ENCODE measurements around the gene TNFRSF25. TPM values are rescaled to one million over a fixed set of nuclear protein-coding genes. Genes with fewer than 3 reads are reported as not detected.

TNFRSF25 gene
- total and polyA plus RNA-seq, 2 experiments from 2014 or later = 13.6 to 25.3 TPM

GRCh38 chr1:6508154-6508815, 42.3 kb upstream of the TNFRSF25 start:
- H3K4me3 Mint-ChIP-seq = no peak overlapping the region
- peaks cover 8% of the 10 kb centered on the region for H3K27me3 Mint-ChIP-seq (ENCODE audit: insufficient read depth, low read depth, poor library complexity)
- no peaks in the 10 kb centered on the region for H3K9me3 Mint-ChIP-seq
- no peak overlapping the region for H3K27ac Mint-ChIP-seq
- Histone ChIP-seq H3K4me3 (no peak overlapping the region), H3K27me3 (ENCODE audit: insufficient read depth) (no peaks in the 10 kb centered on the region), H3F3A (replicated peaks; ENCODE audit: low read depth) (no peaks in the 10 kb centered on the region), H3K36me3 (ENCODE audit: insufficient read depth) (no peaks in the 10 kb centered on the region), H3K4me2 (no peak overlapping the region), H3K4me1 (ENCODE audit: insufficient read depth) (no peaks in the 10 kb centered on the region), H2AFZ (no peak overlapping the region), H3K79me2 (replicated peaks; ENCODE audit: insufficient read depth) (no peaks in the 10 kb centered on the region), H3K27ac (ENCODE audit: low read depth) (no peak overlapping the region), H4K20me1 (replicated peaks; ENCODE audit: insufficient read depth) (no peaks in the 10 kb centered on the region), H3K9me2 (ENCODE audit: insufficient read depth) (no peaks in the 10 kb centered on the region)
- TF ChIP-seq ZNF114 (CRISPR knock-in tag; IDR thresholded peaks at IDR 0.05) = no peak
- TF ChIP-seq EZH2phosphoT487 (IDR thresholded peaks at IDR 0.05; ENCODE audit: unreplicated experiment) = no peak
- TF ChIP-seq ZNF331 (CRISPR knock-in tag; IDR thresholded peaks at IDR 0.05; ENCODE audit: low read depth) = no peak
- no peak for TF ChIP-seq EZH2 (IDR thresholded peaks at IDR 0.05; ENCODE audit: low read depth, unreplicated experiment)
- TF ChIP-seq CREB1 (CRISPR knock-in tag; IDR thresholded peaks at IDR 0.05; ENCODE audit: low read depth) = no peak
- TF ChIP-seq ETS1 (IDR thresholded peaks at IDR 0.05) = no peak
- TF ChIP-seq POLR2AphosphoS5 (IDR thresholded peaks at IDR 0.05; ENCODE audit: low read depth) = no peak
- H3K36me3 Mint-ChIP-seq (ENCODE audit: low read depth) = no peaks in the 10 kb centered on the region
- H3K4me1 Mint-ChIP-seq = 0 out of 3 replicates have a peak, but pooled peaks cover 5% of the 10 kb centered on the region
- no peak for DNase-seq (ENCODE audit: low spot score)
- no peak for ATAC-seq

GRCh38 chr1:6507461-6507911, 41.5 kb upstream of the TNFRSF25 start:
- no peak overlapping the region for H3K4me2 ChIP-seq
- Mint-ChIP-seq H3K36me3 (ENCODE audit: low read depth) (no peaks in the 10 kb centered on the region), H3K27ac (no peak overlapping the region), H3K9me3 (no peaks in the 10 kb centered on the region), H3K4me3 (no peak overlapping the region), H3K4me1 (0 out of 3 replicates have a peak, but pooled peaks cover 5% of the 10 kb centered on the region), H3K27me3 (ENCODE audit: insufficient read depth, low read depth, poor library complexity) (peaks cover 4% of the 10 kb centered on the region)
- no peak for TF ChIP-seq EZH2 (IDR thresholded peaks at IDR 0.05; ENCODE audit: low read depth, unreplicated experiment)
- no peak for TF ChIP-seq CREB1 (CRISPR knock-in tag; IDR thresholded peaks at IDR 0.05; ENCODE audit: low read depth)
- TF ChIP-seq ZNF331 (CRISPR knock-in tag; IDR thresholded peaks at IDR 0.05; ENCODE audit: low read depth) = no peak
- no peak for TF ChIP-seq EZH2phosphoT487 (IDR thresholded peaks at IDR 0.05; ENCODE audit: unreplicated experiment)
- no peak for TF ChIP-seq POLR2AphosphoS5 (IDR thresholded peaks at IDR 0.05; ENCODE audit: low read depth)
- H3K79me2 ChIP-seq (replicated peaks; ENCODE audit: insufficient read depth) = no peaks in the 10 kb centered on the region
- no peaks in the 10 kb centered on the region for H3F3A ChIP-seq (replicated peaks; ENCODE audit: low read depth)
- no peak overlapping the region for H2AFZ ChIP-seq
- no peak overlapping the region for H3K4me3 ChIP-seq
- H3K27ac ChIP-seq (ENCODE audit: low read depth) = no peak overlapping the region
- DNase-seq (ENCODE audit: low spot score) = no peak
- ATAC-seq = no peak
- H3K9me2 ChIP-seq (ENCODE audit: insufficient read depth) = no peaks in the 10 kb centered on the region
- H3K4me1 ChIP-seq (ENCODE audit: insufficient read depth) = no peaks in the 10 kb centered on the region
- H4K20me1 ChIP-seq (replicated peaks; ENCODE audit: insufficient read depth) = no peaks in the 10 kb centered on the region
- H3K27me3 ChIP-seq (ENCODE audit: insufficient read depth) = no peaks in the 10 kb centered on the region
- no peaks in the 10 kb centered on the region for H3K36me3 ChIP-seq (ENCODE audit: insufficient read depth)

GRCh38 chr1:6507037-6507428, 41.1 kb upstream of the TNFRSF25 start:
- 0 out of 3 replicates have a peak, but pooled peaks cover 4% of the 10 kb centered on the region for H3K4me1 Mint-ChIP-seq
- no peak overlapping the region for H3K4me3 Mint-ChIP-seq
- no peaks in the 10 kb centered on the region for H3K79me2 ChIP-seq (replicated peaks; ENCODE audit: insufficient read depth)
- H3K4me2 ChIP-seq = no peak overlapping the region
- H3K27ac Mint-ChIP-seq = no peak overlapping the region
- no peak overlapping the region for H3K27ac ChIP-seq (ENCODE audit: low read depth)
- DNase-seq (ENCODE audit: low spot score) (no peak), ATAC-seq (no peak)
- H4K20me1 ChIP-seq (replicated peaks; ENCODE audit: insufficient read depth) = no peaks in the 10 kb centered on the region
- H3F3A ChIP-seq (replicated peaks; ENCODE audit: low read depth) = no peaks in the 10 kb centered on the region
- H3K36me3 ChIP-seq (ENCODE audit: insufficient read depth) = no peaks in the 10 kb centered on the region
- H2AFZ ChIP-seq = no peak overlapping the region
- no peaks in the 10 kb centered on the region for H3K9me3 Mint-ChIP-seq
- H3K4me1 ChIP-seq (ENCODE audit: insufficient read depth) = no peaks in the 10 kb centered on the region
- H3K27me3 Mint-ChIP-seq (ENCODE audit: insufficient read depth, low read depth, poor library complexity) = peaks cover 4% of the 10 kb centered on the region
- no peaks in the 10 kb centered on the region for H3K36me3 Mint-ChIP-seq (ENCODE audit: low read depth)
- H3K9me2 ChIP-seq (ENCODE audit: insufficient read depth) = no peaks in the 10 kb centered on the region
- no peak overlapping the region for H3K4me3 ChIP-seq
- H3K27me3 ChIP-seq (ENCODE audit: insufficient read depth) = no peaks in the 10 kb centered on the region
- no peak for TF ChIP-seq ZNF462 (CRISPR knock-in tag; IDR thresholded peaks at IDR 0.05)
- no peak for TF ChIP-seq ZNF331 (CRISPR knock-in tag; IDR thresholded peaks at IDR 0.05; ENCODE audit: low read depth)
- no peak for TF ChIP-seq EZH2 (IDR thresholded peaks at IDR 0.05; ENCODE audit: low read depth, unreplicated experiment)

Measured in GM23338 (cell line).